OCI-LY3 (cell line): ENCODE data around the gene ADCY9.
A peak's percentile ranks its signal among the peaks of the same experiment; 100 is the strongest.

ENCODE experiments used
- H2AFZ ChIP-seq: fragments of 200-600, 300-600 bp; shearing (Covaris generic); 2 replicates; pipeline ENCODE4 v1.6.0; 2014; ENCODE audit warnings: antibody characterized with exemption, low read depth, low read length
- H3K27ac ChIP-seq: fragments of 200-600, 300-600 bp; sonication (generic); 2 replicates; pipeline ENCODE4 v1.5.1; 2014; ENCODE audit warnings: mild to moderate bottlenecking, low read length, moderate library complexity, mixed read lengths
- H3K27me3 ChIP-seq: fragments of 200-600, 300-600 bp; sonication (generic); 2 replicates; pipeline ENCODE4 v1.6.1; 2014; ENCODE audit warnings: low read depth, low read length, mixed read lengths
- H3K36me3 ChIP-seq: fragments of 200-600, 300-600 bp; sonication (generic); replicated peaks from 2 replicates; pipeline ENCODE3; 2014; ENCODE audit warnings: low read depth, low read length, mixed read lengths
- H3K4me1 ChIP-seq: fragments of 300-600, 200-600 bp; sonication (generic); 2 replicates; pipeline ENCODE4 v1.6.1; 2014; ENCODE audit warnings: low read length, mixed read lengths
- H3K4me2 ChIP-seq: fragments of 200-600, 300-600 bp; sonication (generic); 2 replicates; pipeline ENCODE4 v1.6.1; 2014; ENCODE audit warnings: low read length, mixed read lengths
- H3K4me3 ChIP-seq: fragments of 300-600, 200-600 bp; sonication (generic); 2 replicates; pipeline ENCODE4 v1.5.1; 2014; ENCODE audit warnings: antibody characterized with exemption, mild to moderate bottlenecking, low read length, moderate library complexity
- H3K79me2 ChIP-seq: fragments of 300-600, 200-600 bp; shearing (Covaris generic); 2 replicates; pipeline ENCODE4 v1.6.1; 2014; ENCODE audit warnings: mild to moderate bottlenecking, low read length, mixed read lengths
- H3K9ac ChIP-seq: fragments of 300-600, 200-600 bp; shearing (Covaris generic); 2 replicates; pipeline ENCODE4 v1.6.0; 2014; ENCODE audit warnings: mild to moderate bottlenecking, low read length, moderate library complexity
- H3K9me3 ChIP-seq: fragments of 200-600, 300-600 bp; shearing (Covaris generic); 2 replicates; pipeline ENCODE4 v1.6.1; 2014; ENCODE audit warnings: low read length, mixed read lengths; ENCODE audit not compliant: insufficient read depth
- H4K20me1 ChIP-seq: fragments of 200-600, 300-600 bp; sonication (generic); 2 replicates; pipeline ENCODE4 v1.6.1; 2016; ENCODE audit warnings: low read length, mixed read lengths; ENCODE audit not compliant: insufficient read depth
- EZH2phosphoT487 ChIP-seq: fragments of 200-600 bp; shearing (Covaris generic); IDR thresholded peaks from 2 replicates; pipeline ENCODE4 v1.6.1; 2018; ENCODE audit warnings: antibody characterized with exemption, mixed run types, low read depth
- TF ChIP-seq, protein P1 (sequence below): fragments of 200-600, 300-600 bp; sonication (generic); IDR thresholded peaks from 2 replicates; pipeline ENCODE4 v1.5.1; 2014; ENCODE audit warnings: antibody characterized with exemption, low read length, low read depth

Gene ADCY9

DNA sequence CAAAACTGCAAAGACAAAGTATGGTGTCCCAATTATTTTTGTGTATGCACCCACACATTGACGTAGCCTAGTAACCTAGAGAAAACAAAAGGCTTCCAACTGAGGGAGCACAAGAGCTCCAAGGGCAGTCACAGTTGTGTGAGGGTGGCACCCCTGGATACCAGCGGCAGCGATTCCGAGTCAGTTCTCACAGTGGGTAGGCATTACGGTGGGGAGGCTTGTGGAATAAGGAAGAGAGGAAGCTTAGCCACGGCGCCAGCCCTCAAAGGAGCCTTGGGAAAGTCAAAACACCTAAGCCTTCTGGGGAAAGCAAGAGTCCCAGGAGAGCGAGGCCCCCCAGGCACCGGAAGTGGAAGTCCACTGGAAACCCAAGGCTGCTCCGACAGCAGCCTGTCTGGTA lies 31.0 kb upstream of the ADCY9 start:
- no peaks in the 10 kb centered on the region for H3K79me2 ChIP-seq
- H2AFZ ChIP-seq = no peak overlapping the region
- H3K4me2 ChIP-seq = no peak overlapping the region
- H3K27me3 ChIP-seq = no peaks in the 10 kb centered on the region
- H3K4me3 ChIP-seq = no peak overlapping the region
- no peaks in the 10 kb centered on the region for H3K36me3 ChIP-seq
- H4K20me1 ChIP-seq = no peaks in the 10 kb centered on the region
- H3K4me1 ChIP-seq = peaks cover 3% of the 10 kb centered on the region; the same call in 1 of the 2 replicates
- TF ChIP-seq, protein P1, sequence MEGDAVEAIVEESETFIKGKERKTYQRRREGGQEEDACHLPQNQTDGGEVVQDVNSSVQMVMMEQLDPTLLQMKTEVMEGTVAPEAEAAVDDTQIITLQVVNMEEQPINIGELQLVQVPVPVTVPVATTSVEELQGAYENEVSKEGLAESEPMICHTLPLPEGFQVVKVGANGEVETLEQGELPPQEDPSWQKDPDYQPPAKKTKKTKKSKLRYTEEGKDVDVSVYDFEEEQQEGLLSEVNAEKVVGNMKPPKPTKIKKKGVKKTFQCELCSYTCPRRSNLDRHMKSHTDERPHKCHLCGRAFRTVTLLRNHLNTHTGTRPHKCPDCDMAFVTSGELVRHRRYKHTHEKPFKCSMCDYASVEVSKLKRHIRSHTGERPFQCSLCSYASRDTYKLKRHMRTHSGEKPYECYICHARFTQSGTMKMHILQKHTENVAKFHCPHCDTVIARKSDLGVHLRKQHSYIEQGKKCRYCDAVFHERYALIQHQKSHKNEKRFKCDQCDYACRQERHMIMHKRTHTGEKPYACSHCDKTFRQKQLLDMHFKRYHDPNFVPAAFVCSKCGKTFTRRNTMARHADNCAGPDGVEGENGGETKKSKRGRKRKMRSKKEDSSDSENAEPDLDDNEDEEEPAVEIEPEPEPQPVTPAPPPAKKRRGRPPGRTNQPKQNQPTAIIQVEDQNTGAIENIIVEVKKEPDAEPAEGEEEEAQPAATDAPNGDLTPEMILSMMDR = no peak
- TF ChIP-seq EZH2phosphoT487 = no peak
- no peaks in the 10 kb centered on the region for H3K9me3 ChIP-seq
- H3K27ac ChIP-seq = no peak overlapping the region
- no peak overlapping the region for H3K9ac ChIP-seq

GRCh38 chr16:4142268-4142667 lies 26.0 kb upstream of the ADCY9 start:
- Histone ChIP-seq H3K27me3 (no peaks in the 10 kb centered on the region), H3K27ac (no peak overlapping the region), H3K36me3 (no peaks in the 10 kb centered on the region), H3K79me2 (no peaks in the 10 kb centered on the region), H4K20me1 (no peaks in the 10 kb centered on the region), H3K4me3 (no peak overlapping the region), H3K9me3 (no peaks in the 10 kb centered on the region), H3K4me2 (no peak overlapping the region), H3K4me1 (peaks cover 14% of the 10 kb centered on the region), H2AFZ (no peak overlapping the region), H3K9ac (no peak overlapping the region)
- TF ChIP-seq, protein P1 = no peak
- TF ChIP-seq EZH2phosphoT487 = no peak

DNA sequence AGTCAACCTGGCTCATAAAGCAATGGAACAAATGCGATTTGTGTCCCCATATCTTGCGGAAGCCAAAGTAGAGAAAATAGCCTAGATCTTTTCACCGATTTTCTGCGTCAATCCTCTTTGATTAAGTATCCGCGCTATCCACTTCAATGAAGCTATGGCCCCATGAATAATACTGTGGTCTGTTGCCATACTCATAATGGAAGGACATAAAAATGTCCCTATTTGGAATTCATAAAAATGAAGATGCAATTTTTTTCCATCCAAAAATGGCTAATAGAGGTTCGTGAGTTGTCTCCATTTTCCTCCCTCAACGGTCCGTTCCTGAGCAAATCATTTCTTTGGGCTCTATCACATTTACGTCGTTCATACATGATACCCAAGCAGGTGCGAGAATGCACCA lies 25.4 kb upstream of the ADCY9 start:
- Histone ChIP-seq H3K4me1 (peaks cover 14% of the 10 kb centered on the region), H3K4me2 (no peak overlapping the region), H2AFZ (no peak overlapping the region), H3K4me3 (no peak overlapping the region), H4K20me1 (no peaks in the 10 kb centered on the region), H3K27ac (no peak overlapping the region), H3K9ac (no peak overlapping the region), H3K79me2 (no peaks in the 10 kb centered on the region), H3K9me3 (no peaks in the 10 kb centered on the region), H3K36me3 (no peaks in the 10 kb centered on the region), H3K27me3 (no peaks in the 10 kb centered on the region)
- TF ChIP-seq, protein P1 = no peak
- no peak for TF ChIP-seq EZH2phosphoT487

GRCh38 chr16:4140652-4141051 lies 24.4 kb upstream of the ADCY9 start:
- Histone ChIP-seq H3K4me1 (peaks cover 14% of the 10 kb centered on the region), H3K36me3 (no peaks in the 10 kb centered on the region), H3K27me3 (no peaks in the 10 kb centered on the region), H2AFZ (0 out of 2 replicates have a peak overlapping the region, but pooled peaks have one; percentile 3), H3K9ac (peak overlapping the region; percentile 6; the same call in 1 of the 2 replicates), H3K27ac (peak overlapping the region; percentile 52), H4K20me1 (no peaks in the 10 kb centered on the region), H3K9me3 (no peaks in the 10 kb centered on the region), H3K4me2 (peak overlapping the region; percentile 22; the same call in 1 of the 2 replicates), H3K4me3 (no peak overlapping the region), H3K79me2 (no peaks in the 10 kb centered on the region)
- TF ChIP-seq EZH2phosphoT487 = no peak
- TF ChIP-seq, protein P1 = no peak
